ENCODE data around the gene ANKRD11.
"Not testable (repeated sequence)": the region's sequence is repeated elsewhere in the genome, so short reads cannot be mapped to it uniquely, and the experiment has no call there.

ANKRD11 gene

GRCh38 chr16:89366561-89367537, 123.5 kb downstream of the ANKRD11 start:
- no peak overlapping the region for H3K4me3 ChIP-seq (ENCODE audit: low read length)
- TF ChIP-seq CTCF (conservative IDR thresholded peaks at IDR 0.05; ENCODE audit: low read length) = no peak
- DNase-seq (ENCODE audit: low read depth) = no peak

- H3K4me3 ChIP-seq (ENCODE audit: low read length) = no peak overlapping the region
- no peak for TF ChIP-seq CTCF (conservative IDR thresholded peaks at IDR 0.05; ENCODE audit: low read length)
- no peak for DNase-seq (ENCODE audit: low read depth)
These were observed 124.4 kb downstream of the ANKRD11 start for GRCh38 chr16:89365996-89366395.

- no peak for TF ChIP-seq CTCF (conservative IDR thresholded peaks at IDR 0.05; ENCODE audit: low read length)
- no peak overlapping the region for H3K4me3 ChIP-seq (ENCODE audit: low read length)
- DNase-seq (ENCODE audit: low read depth) = peak; percentile 52
These were observed 125.3 kb downstream of the ANKRD11 start for GRCh38 chr16:89365044-89365467.

- DNase-seq (ENCODE audit: low read depth) = no peak
- no peak for TF ChIP-seq CTCF (conservative IDR thresholded peaks at IDR 0.05; ENCODE audit: low read length)
- no peak overlapping the region for H3K4me3 ChIP-seq (ENCODE audit: low read length)
These were observed 125.8 kb downstream of the ANKRD11 start for GRCh38 chr16:89364606-89365005.

GRCh38 chr16:89363621-89364393, 126.6 kb downstream of the ANKRD11 start:
- peak; percentile 68 for DNase-seq (ENCODE audit: low read depth)
- TF ChIP-seq CTCF (conservative IDR thresholded peaks at IDR 0.05; ENCODE audit: low read length) = no peak
- H3K4me3 ChIP-seq (ENCODE audit: low read length) = no peak overlapping the region

GRCh38 chr16:89362540-89363223, 127.7 kb downstream of the ANKRD11 start:
- DNase-seq (ENCODE audit: low read depth); H3K4me3 ChIP-seq (ENCODE audit: low read length): not testable (repeated sequence)
